HepG2 (cell line): Measurements from ENCODE around the gene SFXN1. TPM values are rescaled to one million over a fixed set of nuclear protein-coding genes. Genes with fewer than 3 reads are reported as not detected.

Experiments used
- ATAC-seq: fragments of 200-7000 bp; cut with Tn5 transposase; 3 replicates; pipeline ENCODE4 v1.9.1; 2020; ENCODE audit warnings: mild to moderate bottlenecking, moderate library complexity
- BruUV-seq: library from RNA; stranded (reverse); fragments of 400-500 nt; replicated peaks from 2 replicates; lab custom pipeline; 2021; lab: Mats Ljungman, UMichigan
- CTCF ChIA-PET: fragments of 300-600 bp; formaldehyde crosslinking; extraction: SDS; loops from one replicate; lab custom pipeline; 2021; ENCODE audit warnings: low total read pairs, inconsistent platforms, low intra/inter-chr PET ratio; lab: Yijun Ruan, JAX
- POLR2A ChIA-PET: fragments of 350-600 bp; sonication (Branson Sonifier 250); formaldehyde crosslinking; loops from one replicate; lab custom pipeline; 2020; ENCODE audit warnings: antibody characterized with exemption, inconsistent platforms; lab: Yijun Ruan, JAX
- DNase-seq: peaks from one replicate; pipeline ENCODE4 v3.0.0-alpha.2; 2015; ENCODE audit warnings: low spot score
- FAIRE-seq: peaks from 3 replicates; lab custom pipeline; 2011; peaks lifted over from hg19 to GRCh38; lab: Jason Lieb, UNC
- H2AFZ ChIP-seq: one replicate; pipeline ENCODE4 v1.6.1; 2011; ENCODE audit warnings: low read length, inconsistent platforms
- H3K27ac ChIP-seq: fragments of 300-600 bp; 3 replicates; pipeline ENCODE4 v1.8.0; 2011; ENCODE audit warnings: mixed run types, mild to moderate bottlenecking, mixed read lengths, low read length, inconsistent platforms; ENCODE audit not compliant: insufficient read depth; ENCODE audit errors: extremely low read length
- H3K27me3 ChIP-seq, 2 experiments: fragments of 200-600 bp in 1 of 2; 2 replicates in 1 of 2; 3 replicates in 1 of 2; pipeline versions ENCODE4 v1.6.0 to v1.8.0; 2011; ENCODE audit warnings: low read length in 2 of 2, mild to moderate bottlenecking in 2 of 2, moderate library complexity in 2 of 2, inconsistent platforms in 1 of 2; ENCODE audit not compliant: insufficient read depth in 2 of 2, control insufficient read depth in 1 of 2
- H3K36me3 ChIP-seq, 2 experiments: fragments of 200-600 bp in 1 of 2; replicated peaks in 1 of 2; 2 replicates in 1 of 2; 3 replicates in 1 of 2; pipeline versions ENCODE4 v1.5.1 to v1.8.0; 2011; ENCODE audit warnings: low read length in 2 of 2, inconsistent platforms in 1 of 2; ENCODE audit not compliant: insufficient read depth in 2 of 2, control insufficient read depth in 1 of 2
- H3K4me1 ChIP-seq: 2 replicates; pipeline ENCODE4 v1.5.1; 2012; ENCODE audit warnings: low read length, inconsistent platforms; ENCODE audit not compliant: insufficient read depth
- H3K4me2 ChIP-seq: 2 replicates; pipeline ENCODE4 v1.6.0; 2011; ENCODE audit warnings: low read depth, low read length, inconsistent platforms
- H3K4me3 ChIP-seq, 3 experiments: fragments of 200-600 bp in 1 of 3; sonication (generic), shearing (Covaris generic) in 1 of 3; replicated peaks in 1 of 3; 2 replicates each; pipeline ENCODE4 v1.5.1; 2011 to 2016; ENCODE audit warnings: low read length in 3 of 3, inconsistent platforms in 2 of 3, low read depth in 2 of 3, mild to moderate bottlenecking in 2 of 3, control low read depth in 1 of 3, mixed read lengths in 1 of 3; ENCODE audit not compliant: insufficient read depth in 1 of 3
- H3K79me2 ChIP-seq: one replicate; pipeline ENCODE4 v1.6.1; 2011; ENCODE audit warnings: low read length, inconsistent platforms; ENCODE audit not compliant: insufficient read depth
- H3K9ac ChIP-seq: 2 replicates; pipeline ENCODE4 v1.6.0; 2011; ENCODE audit warnings: mild to moderate bottlenecking, low read depth, low read length, inconsistent platforms; ENCODE audit not compliant: insufficient read depth
- H3K9me3 ChIP-seq: 2 replicates; pipeline ENCODE4 v1.5.1; 2012; ENCODE audit warnings: mild to moderate bottlenecking, low read length
- H4K20me1 ChIP-seq: 2 replicates; pipeline ENCODE4 v1.6.0; 2011; ENCODE audit warnings: inconsistent platforms, mild to moderate bottlenecking, low read length, moderate library complexity; ENCODE audit not compliant: insufficient read depth
- AGO2 ChIP-seq: fragments of 200-400 bp; formaldehyde crosslinking; optimal IDR thresholded peaks from 2 replicates; pipeline ENCODE3; 2017; ENCODE audit warnings: mild to moderate bottlenecking, low read depth, low read length, moderate library complexity
- NONO ChIP-seq, 2 experiments: fragments of 450-650 bp in 1 of 2; sonication (generic) in 1 of 2; formaldehyde crosslinking in 1 of 2; IDR thresholded peaks in 1 of 2; conservative IDR thresholded peaks in 1 of 2; 2 replicates each; pipeline versions ENCODE4 v1.6.1 to v1.8.0; 2017 to 2022; ENCODE audit warnings: mild to moderate bottlenecking in 1 of 2, missing genetic modification reagents in 1 of 2, moderate library complexity in 1 of 2
- RBFOX2 ChIP-seq: fragments of 200-400 bp; formaldehyde crosslinking; IDR thresholded peaks from 2 replicates; pipeline ENCODE4 v1.6.1; 2017; ENCODE audit warnings: low read depth, mild to moderate bottlenecking, low read length
- SP4 ChIP-seq: sonication (generic); formaldehyde crosslinking; IDR thresholded peaks from 2 replicates; pipeline ENCODE4 v1.8.1; 2023; ENCODE audit warnings: mild to moderate bottlenecking, missing genetic modification reagents
- ZNF263 ChIP-seq: sonication (generic); formaldehyde crosslinking; IDR thresholded peaks from 2 replicates; pipeline ENCODE4 v1.4.0; 2020; ENCODE audit warnings: missing genetic modification reagents
- ZNF275 ChIP-seq: sonication (generic); formaldehyde crosslinking; IDR thresholded peaks from 2 replicates; pipeline ENCODE4 v1.8.0; 2022; ENCODE audit warnings: missing genetic modification reagents, mild to moderate bottlenecking, inconsistent platforms, borderline replicate concordance
- ZNF687 ChIP-seq: sonication (generic); formaldehyde crosslinking; IDR thresholded peaks from 2 replicates; pipeline ENCODE4 v1.5.1; 2020; ENCODE audit warnings: mild to moderate bottlenecking, missing genetic modification reagents, moderate library complexity
- WGBS: methylation state at CpG from one replicate; pipeline ENCODE4 v1.1.6; 2017; ENCODE audit warnings: low lambda C conversion rate; 5-methylcytosine and 5-hydroxymethylcytosine counted together
- in situ Hi-C: cut with HindIII; loops from 2 replicates; pipeline ENCODE4 v1.10.0; 2017; ENCODE audit warnings: low pct_unique_long_range_greater_than_20kb; ENCODE audit not compliant: extremely low pct_ligation_motif_present
- intact Hi-C: fragments of 100-400 bp; cut with micrococcal nuclease; formaldehyde crosslinking; loops from one replicate; pipeline ENCODE4 v1.10.0; 2022; ENCODE audit not compliant: unreplicated experiment
- polyA plus RNA-seq, 8 experiments: library from polyadenylated mRNA; depleted of rRNA in 3 of 8; stranded (reverse) in 7 of 8; unstranded in 1 of 8; fragments of >200 nt; fragmentation: Illumina TruSeq in 4 of 8; extraction: Trizol in 4 of 8; gene quantifications; 2 replicates each; pipeline versions ENCODE4 v1.2.1 to v1.2.3, GENCODE V29; 2011 to 2016; ENCODE audit warnings: low read depth in 4 of 8, missing spikeins in 1 of 8, mixed read lengths in 1 of 8; ENCODE audit not compliant: insufficient read depth in 1 of 8
- total RNA-seq, 5 experiments: library from RNA; depleted of rRNA; stranded (reverse); fragments of >200 nt; fragmentation: Illumina TruSeq; extraction: Trizol; gene quantifications; 2 replicates each; pipeline ENCODE4 v1.2.3, GENCODE V29; 2016; ENCODE audit warnings: low read depth in 1 of 5
- TF ChIP-seq, protein P1 (sequence below): fragments of 450-650 bp; IDR thresholded peaks from 2 replicates; pipeline ENCODE4 v1.6.1; 2016

Gene SFXN1
- total and polyA plus RNA-seq, 2 of the 13 experiments (the other 11 are each of a cell fraction or from before 2014, with no cell fraction given) = 122 to 135 TPM

DNA sequence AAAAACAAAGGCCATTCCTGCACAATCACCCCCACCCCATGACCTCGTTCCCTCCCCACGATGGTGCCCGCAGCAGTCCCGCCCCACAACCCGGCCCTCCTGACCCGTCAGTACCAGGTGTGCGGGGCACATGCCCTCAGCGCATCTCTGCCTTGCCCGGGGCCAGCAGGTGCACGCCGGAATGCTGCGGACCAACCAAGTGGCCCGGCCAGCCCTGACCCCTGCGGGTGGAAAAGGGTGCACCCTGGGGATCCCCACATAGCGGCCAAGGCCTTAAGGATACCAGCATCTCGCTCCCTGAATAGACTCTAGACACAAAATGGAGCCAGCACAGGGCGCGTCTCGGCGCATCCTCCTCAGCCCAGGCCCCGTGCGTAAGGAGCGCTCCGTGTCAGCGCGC, 6.0 kb downstream of the SFXN1 start:
- Histone ChIP-seq H4K20me1 (peaks cover 87% of the 10 kb centered on the region), H3K27me3 (no peaks in the 10 kb centered on the region; a peak in 1 of 5 replicates), H3K9me3 (no peaks in the 10 kb centered on the region), H3K9ac (no peak overlapping the region), H3K27ac (no peak overlapping the region), H3K4me2 (no peak overlapping the region), H3K4me1 (peaks cover 28% of the 10 kb centered on the region), H3K4me3 (no peak overlapping the region), H2AFZ (no peak overlapping the region), H3K36me3 (peaks cover 32 to 69% of the 10 kb centered on the region in 2 experiments), H3K79me2 (peaks cover 96% of the 10 kb centered on the region)
- WGBS = 97% methylated on average over 15 of the region's 26 CpGs
- POLR2A ChIA-PET = no interaction called here
- CTCF ChIA-PET = no interaction called here
- in situ Hi-C loops = no loop called here
- intact Hi-C loops = no loop called here
- FAIRE-seq (no peak), DNase-seq (no peak), ATAC-seq (no peak; the same call in 2 of the 3 replicates)
- TF ChIP-seq SP4 (no peak), ZNF263 (no peak), ZNF687 (peak; percentile 10; the same call in 1 of the 2 replicates), RBFOX2 (peak; percentile 55; the same call in 1 of the 2 replicates), AGO2 (peak; percentile 48), ZNF275 (no peak), NONO (IDR thresholded peaks at IDR 0.05) (no peak), NONO (CRISPR knock-in tag; conservative IDR thresholded peaks at IDR 0.05) (no peak)
- TF ChIP-seq, protein P1, sequence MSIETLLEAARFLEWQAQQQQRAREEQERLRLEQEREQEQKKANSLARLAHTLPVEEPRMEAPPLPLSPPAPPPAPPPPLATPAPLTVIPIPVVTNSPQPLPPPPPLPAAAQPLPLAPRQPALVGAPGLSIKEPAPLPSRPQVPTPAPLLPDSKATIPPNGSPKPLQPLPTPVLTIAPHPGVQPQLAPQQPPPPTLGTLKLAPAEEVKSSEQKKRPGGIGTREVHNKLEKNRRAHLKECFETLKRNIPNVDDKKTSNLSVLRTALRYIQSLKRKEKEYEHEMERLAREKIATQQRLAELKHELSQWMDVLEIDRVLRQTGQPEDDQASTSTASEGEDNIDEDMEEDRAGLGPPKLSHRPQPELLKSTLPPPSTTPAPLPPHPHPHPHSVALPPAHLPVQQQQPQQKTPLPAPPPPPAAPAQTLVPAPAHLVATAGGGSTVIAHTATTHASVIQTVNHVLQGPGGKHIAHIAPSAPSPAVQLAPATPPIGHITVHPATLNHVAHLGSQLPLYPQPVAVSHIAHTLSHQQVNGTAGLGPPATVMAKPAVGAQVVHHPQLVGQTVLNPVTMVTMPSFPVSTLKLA = no peak
- no TSS peak for BruUV-seq
